Right lobe of liver (tissue), 4 donors: Measurements from ENCODE around the gene TMEM121.

ENCODE experiments used
- CTCF ChIP-seq, 4 donors: fragments of 200-600 bp in 3 of 4; fragments of 450-650 bp in 1 of 4; IDR thresholded peaks; one replicate each; pipeline versions ENCODE4 v1.5.1 to v1.8.0; 2016 to 2022; ENCODE audit warnings: antibody characterized with exemption in 4 of 4, mild to moderate bottlenecking in 2 of 4
- POLR2A ChIP-seq: fragments of 450-650 bp; IDR thresholded peaks from one replicate; pipeline ENCODE4 v1.6.1; 2017; ENCODE audit warnings: antibody characterized with exemption, mild to moderate bottlenecking
- donor health status: DM: no; HTN: no; CAD: no.
- donor health status: DM: no; HTN: no; CAD: no.
- donor health status: DM: no; HTN: yes; CAD: no.

- TF ChIP-seq CTCF (IDR thresholded peaks at IDR 0.05) (peak in 2 of 4 donors; percentile 22 to 32), POLR2A (no peak)
Measured at GRCh38 chr14:105528586-105529318, 2.4 kb downstream of the TMEM121 start.
